HepG2 (cell line): ENCODE results near the gene MTA2. TPM values are rescaled to one million over a fixed set of nuclear protein-coding genes. Genes with fewer than 3 reads are reported as not detected.

Experiments used
- ARID5B ChIP-seq: IDR thresholded peaks from 2 replicates; pipeline ENCODE4 v1.4.0; 2020; ENCODE audit warnings: mild to moderate bottlenecking, missing genetic modification reagents
- HDAC2 ChIP-seq: sonication (generic); formaldehyde crosslinking; IDR thresholded peaks from 2 replicates; pipeline ENCODE4 v1.4.0; 2020; ENCODE audit warnings: missing genetic modification reagents
- HMGXB4 ChIP-seq, 2 experiments: sonication (generic) in 1 of 2; formaldehyde crosslinking in 1 of 2; IDR thresholded peaks; 2 replicates each; pipeline versions ENCODE4 v1.4.0 to v1.6.1; 2018 to 2020; ENCODE audit warnings: missing genetic modification reagents in 2 of 2, borderline replicate concordance in 1 of 2, low read depth in 1 of 2, mild to moderate bottlenecking in 1 of 2, missing biosample characterization in 1 of 2
- NCOA1 ChIP-seq: sonication (generic); formaldehyde crosslinking; IDR thresholded peaks from 2 replicates; pipeline ENCODE4 v1.9.0; 2021; ENCODE audit warnings: missing genetic modification reagents
- NONO ChIP-seq, 2 experiments: fragments of 450-650 bp in 1 of 2; sonication (generic) in 1 of 2; formaldehyde crosslinking in 1 of 2; IDR thresholded peaks in 1 of 2; conservative IDR thresholded peaks in 1 of 2; 2 replicates each; pipeline versions ENCODE4 v1.6.1 to v1.8.0; 2017 to 2022; ENCODE audit warnings: mild to moderate bottlenecking in 1 of 2, missing genetic modification reagents in 1 of 2, moderate library complexity in 1 of 2
- TEF ChIP-seq: sonication (generic); formaldehyde crosslinking; IDR thresholded peaks from 2 replicates; pipeline ENCODE4 v1.5.0; 2020; ENCODE audit warnings: missing genetic modification reagents
- ZBTB2 ChIP-seq: sonication (generic); formaldehyde crosslinking; IDR thresholded peaks from 2 replicates; pipeline ENCODE4 v1.8.0; 2022; ENCODE audit warnings: low read depth, missing genetic modification reagents
- ZBTB7B ChIP-seq: sonication (generic); formaldehyde crosslinking; IDR thresholded peaks from 2 replicates; pipeline ENCODE4 v1.4.0; 2020; ENCODE audit warnings: missing genetic modification reagents
- ZMYM4 ChIP-seq: sonication (generic); formaldehyde crosslinking; IDR thresholded peaks from 2 replicates; pipeline ENCODE4 v1.8.1; 2023; ENCODE audit warnings: mild to moderate bottlenecking, missing genetic modification reagents
- ZNF224 ChIP-seq: sonication (generic); formaldehyde crosslinking; IDR thresholded peaks from 2 replicates; pipeline ENCODE4 v1.5.0; 2020; ENCODE audit warnings: mild to moderate bottlenecking, missing genetic modification reagents
- ZNF709 ChIP-seq: sonication (generic); formaldehyde crosslinking; IDR thresholded peaks from 2 replicates; pipeline ENCODE4 v1.5.0; 2020; ENCODE audit warnings: mild to moderate bottlenecking, missing genetic modification reagents
- ZNF816 ChIP-seq: sonication (generic); formaldehyde crosslinking; IDR thresholded peaks from 2 replicates; pipeline ENCODE4 v1.8.0; 2022; ENCODE audit warnings: missing genetic modification reagents, mild to moderate bottlenecking, borderline replicate concordance
- polyA plus RNA-seq, 8 experiments: library from polyadenylated mRNA; depleted of rRNA in 3 of 8; stranded (reverse) in 7 of 8; unstranded in 1 of 8; fragments of >200 nt; fragmentation: Illumina TruSeq in 4 of 8; extraction: Trizol in 4 of 8; gene quantifications; 2 replicates each; pipeline versions ENCODE4 v1.2.1 to v1.2.3, GENCODE V29; 2011 to 2016; ENCODE audit warnings: low read depth in 4 of 8, missing spikeins in 1 of 8, mixed read lengths in 1 of 8; ENCODE audit not compliant: insufficient read depth in 1 of 8
- total RNA-seq, 5 experiments: library from RNA; depleted of rRNA; stranded (reverse); fragments of >200 nt; fragmentation: Illumina TruSeq; extraction: Trizol; gene quantifications; 2 replicates each; pipeline ENCODE4 v1.2.3, GENCODE V29; 2016; ENCODE audit warnings: low read depth in 1 of 5
- TF ChIP-seq, protein P1 (sequence below): sonication (generic); formaldehyde crosslinking; IDR thresholded peaks from 2 replicates; pipeline ENCODE4 v1.4.0; 2020; ENCODE audit warnings: low read depth, missing genetic modification reagents
- TF ChIP-seq, protein P2 (sequence below): IDR thresholded peaks from 2 replicates; pipeline ENCODE4 v1.6.1; 2016; ENCODE audit warnings: missing genetic modification reagents, missing compliant biosample characterization

MTA2 gene
- total and polyA plus RNA-seq, 2 of the 13 experiments (the other 11 are each of a cell fraction or from before 2014, with no cell fraction given): 14.0 to 70.0 TPM

GRCh38 chr11:62601372-62602140 is at the start of gene MTA2 (continued):
- TF ChIP-seq HDAC2 (CRISPR knock-in tag) (peak; percentile 43; the same call in 1 of the 2 replicates), HMGXB4 (CRISPR knock-in tag; IDR thresholded peaks at IDR 0.05; ENCODE audit: borderline replicate concordance in 1 of 2, low read depth in 1 of 2) (peak in 1 of 2 experiments; percentile 74; a peak in 2 of 4 replicates), ZBTB7B (CRISPR knock-in tag) (0 out of 2 replicates have a peak, but pooled peaks have one; percentile 31), ZBTB2 (CRISPR knock-in tag) (peak; percentile 63; the same call in 1 of the 2 replicates), TEF (CRISPR knock-in tag) (no peak), NCOA1 (CRISPR knock-in tag) (peak; percentile 75; the same call in 1 of the 2 replicates), ZMYM4 (CRISPR knock-in tag) (peak; percentile 51; the same call in 1 of the 2 replicates), ZNF224 (CRISPR knock-in tag) (peak; percentile 96), ZNF816 (CRISPR knock-in tag) (0 out of 2 replicates have a peak, but pooled peaks have one; percentile 58), ZNF709 (CRISPR knock-in tag) (peak; percentile 78), ARID5B (CRISPR knock-in tag) (peak; percentile 15; the same call in 1 of the 2 replicates), NONO (IDR thresholded peaks at IDR 0.05) (no peak), NONO (CRISPR knock-in tag; conservative IDR thresholded peaks at IDR 0.05) (peak; percentile 90)
- TF ChIP-seq, protein P1, sequence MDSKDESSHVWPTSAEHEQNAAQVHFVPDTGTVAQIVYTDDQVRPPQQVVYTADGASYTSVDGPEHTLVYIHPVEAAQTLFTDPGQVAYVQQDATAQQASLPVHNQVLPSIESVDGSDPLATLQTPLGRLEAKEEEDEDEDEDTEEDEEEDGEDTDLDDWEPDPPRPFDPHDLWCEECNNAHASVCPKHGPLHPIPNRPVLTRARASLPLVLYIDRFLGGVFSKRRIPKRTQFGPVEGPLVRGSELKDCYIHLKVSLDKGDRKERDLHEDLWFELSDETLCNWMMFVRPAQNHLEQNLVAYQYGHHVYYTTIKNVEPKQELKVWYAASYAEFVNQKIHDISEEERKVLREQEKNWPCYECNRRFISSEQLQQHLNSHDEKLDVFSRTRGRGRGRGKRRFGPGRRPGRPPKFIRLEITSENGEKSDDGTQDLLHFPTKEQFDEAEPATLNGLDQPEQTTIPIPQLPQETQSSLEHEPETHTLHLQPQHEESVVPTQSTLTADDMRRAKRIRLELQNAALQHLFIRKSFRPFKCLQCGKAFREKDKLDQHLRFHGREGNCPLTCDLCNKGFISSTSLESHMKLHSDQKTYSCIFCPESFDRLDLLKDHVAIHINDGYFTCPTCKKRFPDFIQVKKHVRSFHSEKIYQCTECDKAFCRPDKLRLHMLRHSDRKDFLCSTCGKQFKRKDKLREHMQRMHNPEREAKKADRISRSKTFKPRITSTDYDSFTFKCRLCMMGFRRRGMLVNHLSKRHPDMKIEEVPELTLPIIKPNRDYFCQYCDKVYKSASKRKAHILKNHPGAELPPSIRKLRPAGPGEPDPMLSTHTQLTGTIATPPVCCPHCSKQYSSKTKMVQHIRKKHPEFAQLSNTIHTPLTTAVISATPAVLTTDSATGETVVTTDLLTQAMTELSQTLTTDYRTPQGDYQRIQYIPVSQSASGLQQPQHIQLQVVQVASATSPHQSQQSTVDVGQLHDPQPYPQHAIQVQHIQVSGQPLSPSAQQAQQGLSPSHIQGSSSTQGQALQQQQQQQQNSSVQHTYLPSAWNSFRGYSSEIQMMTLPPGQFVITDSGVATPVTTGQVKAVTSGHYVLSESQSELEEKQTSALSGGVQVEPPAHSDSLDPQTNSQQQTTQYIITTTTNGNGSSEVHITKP (CRISPR knock-in tag): no peak
- TF ChIP-seq, protein P2, sequence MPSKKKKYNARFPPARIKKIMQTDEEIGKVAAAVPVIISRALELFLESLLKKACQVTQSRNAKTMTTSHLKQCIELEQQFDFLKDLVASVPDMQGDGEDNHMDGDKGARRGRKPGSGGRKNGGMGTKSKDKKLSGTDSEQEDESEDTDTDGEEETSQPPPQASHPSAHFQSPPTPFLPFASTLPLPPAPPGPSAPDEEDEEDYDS: peak; percentile 48; the same call in 1 of the 2 replicates
